PC-9 (cell line): ENCODE measurements around the gene KCNQ5. TPM values are rescaled to one million over a fixed set of nuclear protein-coding genes. Genes with fewer than 3 reads are reported as not detected.

Source experiments
- BruUV-seq: library from RNA; stranded (reverse); fragments of 400-500 nt; replicated peaks from 2 replicates; lab custom pipeline; 2021; lab: Mats Ljungman, UMichigan
- CTCF ChIA-PET: fragments of 300-600 bp; sonication (Branson Sonifier 250); formaldehyde crosslinking; loops from one replicate; lab custom pipeline; 2022; ENCODE audit warnings: antibody characterized with exemption; lab: Charles Lee
- POLR2A ChIA-PET: fragments of 300-600 bp; sonication (Branson Sonifier 250); formaldehyde crosslinking; loops from one replicate; lab custom pipeline; 2022; ENCODE audit warnings: antibody characterized with exemption; ENCODE audit not compliant: unreplicated experiment; lab: Charles Lee
- DNase-seq, 2 experiments: peaks; one replicate each; pipeline versions ENCODE4 v3.0.0 to v3.0.0-alpha.2; 2015 to 2022; ENCODE audit warnings: mixed read lengths in 1 of 2
- H2AFZ ChIP-seq: fragments of 200-600 bp; sonication (generic); 2 replicates; pipeline ENCODE4 v1.8.1; 2017; ENCODE audit warnings: antibody characterized with exemption
- H3F3A ChIP-seq: fragments of 200-600 bp; sonication (generic); 2 replicates; pipeline ENCODE4 v1.8.1; 2017; ENCODE audit warnings: antibody characterized with exemption, mild to moderate bottlenecking, low read depth; ENCODE audit not compliant: insufficient read depth
- H3K27ac ChIP-seq: fragments of 200-600 bp; sonication (generic); 2 replicates; pipeline ENCODE4 v1.6.1; 2016; ENCODE audit warnings: mixed run types
- H3K27me3 ChIP-seq: fragments of 200-600 bp; sonication (generic); 2 replicates; pipeline ENCODE4 v1.6.1; 2016; ENCODE audit warnings: low read depth, mixed run types; ENCODE audit not compliant: insufficient read depth
- H3K36me3 ChIP-seq: fragments of 200-600 bp; sonication (generic); 2 replicates; pipeline ENCODE4 v1.6.1; 2016; ENCODE audit warnings: low read depth, mixed run types
- H3K4me1 ChIP-seq: fragments of 200-600 bp; sonication (generic); replicated peaks from 2 replicates; pipeline ENCODE4 v1.6.1; 2016; ENCODE audit warnings: mixed run types; ENCODE audit not compliant: insufficient read depth
- H3K4me2 ChIP-seq: fragments of 200-600 bp; sonication (generic); 2 replicates; pipeline ENCODE4 v1.6.1; 2017; ENCODE audit warnings: mixed run types
- H3K4me3 ChIP-seq: fragments of 200-600 bp; sonication (generic); 2 replicates; pipeline ENCODE4 v1.6.1; 2016; ENCODE audit warnings: mixed run types
- H3K79me2 ChIP-seq: fragments of 200-600 bp; sonication (generic); 2 replicates; pipeline ENCODE4 v1.6.1; 2017; ENCODE audit warnings: low read depth, mixed run types
- H3K9me2 ChIP-seq: fragments of 200-600 bp; sonication (generic); 2 replicates; pipeline ENCODE4 v1.8.1; 2017; ENCODE audit warnings: mild to moderate bottlenecking; ENCODE audit not compliant: insufficient read depth
- H3K9me3 ChIP-seq: fragments of 200-600 bp; sonication (generic); 2 replicates; pipeline ENCODE4 v1.8.1; 2016; ENCODE audit warnings: low read depth; ENCODE audit not compliant: insufficient read depth
- H4K20me1 ChIP-seq: fragments of 200-600 bp; sonication (generic); 2 replicates; pipeline ENCODE4 v1.8.1; 2017; ENCODE audit not compliant: insufficient read depth
- EZH2 ChIP-seq: fragments of 200-600 bp; sonication (generic); IDR thresholded peaks from 2 replicates; pipeline ENCODE4 v1.8.0; 2017; ENCODE audit warnings: antibody characterized with exemption, low read depth
- intact Hi-C: fragments of 100-400 bp; cut with micrococcal nuclease; formaldehyde crosslinking; loops from one replicate; pipeline ENCODE4 v1.10.0; 2022; ENCODE audit not compliant: unreplicated experiment
- total RNA-seq: library from RNA; stranded (reverse); gene quantifications from 2 replicates; pipeline ENCODE4 v1.2.3, GENCODE V29; 2021
- TF ChIP-seq, protein P1 (sequence below): fragments of 200-600 bp; sonication (generic); conservative IDR thresholded peaks from 2 replicates; pipeline ENCODE4 v1.6.1; 2017; ENCODE audit warnings: mixed run types, antibody characterized with exemption, mild to moderate bottlenecking, moderate library complexity

Gene KCNQ5
- total RNA-seq, 1 experiment from 2014 or later, result 0.20 TPM

DNA sequence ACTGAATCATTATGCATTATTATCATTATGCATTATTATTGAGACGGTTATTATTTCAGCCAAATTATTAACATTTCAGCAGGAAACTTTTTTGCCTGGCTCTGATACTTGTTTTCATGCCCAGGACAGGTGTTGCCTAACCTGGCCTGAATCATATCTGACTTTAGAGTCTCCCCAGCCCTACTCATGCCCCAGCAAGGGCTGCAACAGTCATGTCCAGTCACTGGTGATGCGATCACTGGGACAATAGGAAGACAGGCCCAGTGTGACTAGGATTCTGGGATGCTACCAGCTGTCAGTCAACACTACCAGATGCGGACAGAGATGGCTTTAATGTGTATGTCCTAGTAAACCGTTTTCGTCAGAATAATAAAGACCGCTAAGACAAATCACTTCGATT is 318.4 kb downstream of the KCNQ5 start:
- Histone ChIP-seq H3K27ac (no peak overlapping the region), H3K36me3 (no peaks in the 10 kb centered on the region), H4K20me1 (no peaks in the 10 kb centered on the region), H3K9me3 (no peaks in the 10 kb centered on the region), H2AFZ (no peak overlapping the region), H3K27me3 (no peaks in the 10 kb centered on the region), H3K9me2 (no peaks in the 10 kb centered on the region), H3K4me3 (no peak overlapping the region), H3F3A (no peaks in the 10 kb centered on the region), H3K4me2 (no peak overlapping the region), H3K4me1 (no peaks in the 10 kb centered on the region), H3K79me2 (no peaks in the 10 kb centered on the region)
- no peak for DNase-seq
- TF ChIP-seq EZH2, result no peak
- TF ChIP-seq, protein P1, sequence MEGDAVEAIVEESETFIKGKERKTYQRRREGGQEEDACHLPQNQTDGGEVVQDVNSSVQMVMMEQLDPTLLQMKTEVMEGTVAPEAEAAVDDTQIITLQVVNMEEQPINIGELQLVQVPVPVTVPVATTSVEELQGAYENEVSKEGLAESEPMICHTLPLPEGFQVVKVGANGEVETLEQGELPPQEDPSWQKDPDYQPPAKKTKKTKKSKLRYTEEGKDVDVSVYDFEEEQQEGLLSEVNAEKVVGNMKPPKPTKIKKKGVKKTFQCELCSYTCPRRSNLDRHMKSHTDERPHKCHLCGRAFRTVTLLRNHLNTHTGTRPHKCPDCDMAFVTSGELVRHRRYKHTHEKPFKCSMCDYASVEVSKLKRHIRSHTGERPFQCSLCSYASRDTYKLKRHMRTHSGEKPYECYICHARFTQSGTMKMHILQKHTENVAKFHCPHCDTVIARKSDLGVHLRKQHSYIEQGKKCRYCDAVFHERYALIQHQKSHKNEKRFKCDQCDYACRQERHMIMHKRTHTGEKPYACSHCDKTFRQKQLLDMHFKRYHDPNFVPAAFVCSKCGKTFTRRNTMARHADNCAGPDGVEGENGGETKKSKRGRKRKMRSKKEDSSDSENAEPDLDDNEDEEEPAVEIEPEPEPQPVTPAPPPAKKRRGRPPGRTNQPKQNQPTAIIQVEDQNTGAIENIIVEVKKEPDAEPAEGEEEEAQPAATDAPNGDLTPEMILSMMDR, result no peak
- intact Hi-C loops, result no loop called here
- ChIA-PET POLR2A (no interaction called here), CTCF (no interaction called here)
- BruUV-seq, result no TSS peak

DNA sequence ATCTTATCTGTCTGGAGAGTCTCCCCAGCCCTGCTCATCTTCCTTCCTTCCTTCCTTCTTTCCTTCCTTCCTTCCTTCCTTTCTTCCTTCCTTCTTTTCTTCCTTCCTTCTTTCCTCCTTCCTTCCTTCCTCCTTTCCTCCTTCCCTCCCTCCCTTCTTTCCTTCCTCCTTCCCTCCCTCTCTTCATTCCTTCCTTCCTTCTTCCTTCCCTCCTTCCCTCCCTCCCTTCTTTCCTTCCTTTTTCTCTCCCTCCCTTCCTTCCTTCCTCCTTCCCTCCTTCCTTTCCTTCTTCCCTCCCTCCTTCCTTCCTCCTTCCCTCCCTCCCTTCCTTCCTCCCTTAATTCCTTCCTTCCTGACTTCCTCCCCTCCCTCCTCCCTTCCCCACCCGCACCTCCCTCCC is 319.4 kb downstream of the KCNQ5 start:
- H3K9me3 ChIP-seq, result no peaks in the 10 kb centered on the region
- no TSS peak for BruUV-seq
- no peaks in the 10 kb centered on the region for H3K4me1 ChIP-seq
- H3K9me2 ChIP-seq, result no peaks in the 10 kb centered on the region
- ChIA-PET POLR2A (no interaction called here), CTCF (no interaction called here)
- no peaks in the 10 kb centered on the region for H3F3A ChIP-seq
- no peak overlapping the region for H2AFZ ChIP-seq
- H3K36me3 ChIP-seq, result no peaks in the 10 kb centered on the region
- H3K79me2 ChIP-seq, result no peaks in the 10 kb centered on the region
- H3K4me2 ChIP-seq, result no peak overlapping the region
- H4K20me1 ChIP-seq, result no peaks in the 10 kb centered on the region
- H3K27me3 ChIP-seq, result no peaks in the 10 kb centered on the region
- TF ChIP-seq, protein P1, result no peak
- TF ChIP-seq EZH2, result no peak
- intact Hi-C loops, result no loop called here
- no peak for DNase-seq
- no peak overlapping the region for H3K4me3 ChIP-seq
- no peak overlapping the region for H3K27ac ChIP-seq

DNA sequence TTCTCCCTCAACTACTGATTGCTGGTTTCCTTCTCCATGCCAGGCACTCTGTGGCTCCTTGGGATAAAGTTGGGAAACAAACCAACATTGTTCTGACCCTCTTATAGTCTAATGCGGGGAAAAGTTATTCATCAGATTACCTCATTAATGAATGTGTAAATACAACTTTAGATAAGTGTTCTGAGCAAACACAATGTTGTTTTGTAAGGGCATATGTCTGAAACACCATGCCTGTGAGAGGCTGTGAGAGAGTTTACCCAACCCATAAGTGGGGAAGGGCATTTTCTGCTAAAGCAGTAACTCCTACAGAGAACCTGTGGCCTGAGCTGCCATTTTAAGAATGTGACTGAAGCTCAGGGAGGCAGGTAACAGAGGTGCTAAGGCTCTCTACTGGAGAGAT is 319.9 kb downstream of the KCNQ5 start:
- H3K36me3 ChIP-seq, result no peaks in the 10 kb centered on the region
- no peaks in the 10 kb centered on the region for H3K79me2 ChIP-seq
- POLR2A ChIA-PET, result no interaction called here
- TF ChIP-seq, protein P1, result no peak
- TF ChIP-seq EZH2, result no peak
- intact Hi-C loops, result no loop called here
- H3F3A ChIP-seq, result no peaks in the 10 kb centered on the region
- CTCF ChIA-PET, result no interaction called here
- no peak overlapping the region for H3K27ac ChIP-seq
- no peaks in the 10 kb centered on the region for H3K9me2 ChIP-seq
- no peak for DNase-seq
- H3K9me3 ChIP-seq, result no peaks in the 10 kb centered on the region
- H3K4me3 ChIP-seq, result no peak overlapping the region
- H4K20me1 ChIP-seq, result no peaks in the 10 kb centered on the region
- H2AFZ ChIP-seq, result no peak overlapping the region
- no peaks in the 10 kb centered on the region for H3K27me3 ChIP-seq
- H3K4me1 ChIP-seq, result no peaks in the 10 kb centered on the region
- no TSS peak for BruUV-seq
- no peak overlapping the region for H3K4me2 ChIP-seq
